Ramos (cell line): Measurements from ENCODE around the gene ATP5PD.
"Not testable (repeated sequence)": the region's sequence is repeated elsewhere in the genome, so short reads cannot be mapped to it uniquely, and the experiment has no call there.

Experiments
- in situ Hi-C: fragments of 300-500 bp; cut with MboI; formaldehyde crosslinking; loops from one replicate; pipeline ENCODE4 v1.14.3; 2022; ENCODE audit warnings: low sequenced_read_pairs; ENCODE audit not compliant: unreplicated experiment

The ATP5PD gene

GRCh38 chr17:75077496-75078283 lies 30.9 kb upstream of the ATP5PD start:
- in situ Hi-C loops = no loop called here

DNA sequence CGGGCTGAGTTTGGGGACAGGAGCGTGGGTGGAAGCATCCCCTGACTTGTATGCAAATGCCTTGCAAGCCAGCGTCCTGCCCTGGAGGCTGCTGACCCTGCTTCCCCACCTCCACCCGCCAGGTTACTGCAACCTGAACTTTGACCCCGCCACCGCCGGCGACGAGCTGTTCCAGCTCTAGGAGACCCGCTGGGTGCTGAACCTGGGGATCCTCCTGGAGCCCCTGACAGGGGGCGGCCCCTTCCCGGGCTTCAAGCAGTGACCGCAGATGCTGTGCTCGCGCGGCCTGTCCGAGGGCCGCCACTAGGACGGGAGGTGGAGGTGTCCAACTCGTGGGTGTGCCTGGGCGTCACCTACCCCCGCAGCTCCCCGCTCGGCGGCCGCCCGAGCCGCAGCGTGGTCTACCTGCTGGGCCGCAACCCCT lies 30.3 kb upstream of the ATP5PD start:
- in situ Hi-C loops = no loop called here

DNA sequence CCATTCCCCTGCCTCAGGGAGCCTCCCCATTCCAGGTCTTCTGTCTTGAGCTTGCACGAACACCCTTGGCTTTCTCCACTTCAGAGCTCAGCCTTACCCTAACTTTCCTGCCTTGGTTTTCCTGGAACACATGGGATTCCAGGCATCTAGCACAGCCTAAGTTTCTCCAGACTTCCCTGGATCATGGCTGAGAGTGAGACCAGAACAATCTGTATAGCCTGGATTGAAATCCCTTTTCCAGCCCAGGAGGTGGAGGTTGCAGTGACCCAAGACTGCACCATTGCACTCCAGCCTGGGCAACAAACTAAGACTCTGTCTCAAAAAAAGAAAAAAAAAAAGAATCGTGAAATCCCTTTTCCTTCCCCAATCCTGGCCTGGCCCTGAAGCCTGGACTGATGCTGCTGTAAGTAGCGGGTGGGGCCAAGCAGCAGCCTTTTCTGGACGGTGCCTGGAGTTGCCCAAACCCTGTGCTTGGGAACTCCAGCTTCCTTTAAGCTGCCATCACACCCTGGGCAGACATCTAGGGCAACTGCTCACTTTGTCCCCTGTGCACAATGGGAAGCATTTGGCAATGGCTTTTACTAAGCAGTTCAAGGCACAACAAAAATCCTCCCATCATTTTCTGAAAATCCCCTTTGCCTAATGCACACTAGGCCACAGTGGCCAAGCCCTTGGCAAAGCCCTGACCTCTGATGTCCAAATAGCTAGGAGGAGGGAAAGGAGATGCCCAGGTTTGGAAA lies 29.0 kb upstream of the ATP5PD start:
- in situ Hi-C loops = no loop called here

DNA sequence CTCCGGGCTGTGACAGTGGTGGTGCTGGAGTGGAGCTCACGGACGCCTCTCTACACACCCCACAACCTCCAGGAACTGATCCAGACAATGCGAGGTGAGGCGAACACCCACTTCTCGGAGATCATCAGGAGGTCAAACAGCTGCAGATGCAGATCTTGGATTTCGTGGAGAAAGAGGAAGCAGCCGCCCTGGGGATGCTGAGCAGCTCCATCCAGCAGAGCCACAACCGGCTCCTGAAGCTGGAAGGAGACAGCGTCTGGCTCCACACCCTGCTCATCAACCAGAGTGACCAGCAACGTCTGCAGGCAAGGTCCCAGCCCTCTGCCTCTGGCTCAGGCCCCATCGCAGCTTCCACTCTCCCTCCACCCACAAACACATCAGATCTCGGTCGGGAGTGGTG lies 27.8 kb upstream of the ATP5PD start:
- in situ Hi-C loops = no loop called here

- in situ Hi-C loops = no loop called here
Measured at GRCh38 chr17:75073618-75074047, 26.9 kb upstream of the ATP5PD start.

DNA sequence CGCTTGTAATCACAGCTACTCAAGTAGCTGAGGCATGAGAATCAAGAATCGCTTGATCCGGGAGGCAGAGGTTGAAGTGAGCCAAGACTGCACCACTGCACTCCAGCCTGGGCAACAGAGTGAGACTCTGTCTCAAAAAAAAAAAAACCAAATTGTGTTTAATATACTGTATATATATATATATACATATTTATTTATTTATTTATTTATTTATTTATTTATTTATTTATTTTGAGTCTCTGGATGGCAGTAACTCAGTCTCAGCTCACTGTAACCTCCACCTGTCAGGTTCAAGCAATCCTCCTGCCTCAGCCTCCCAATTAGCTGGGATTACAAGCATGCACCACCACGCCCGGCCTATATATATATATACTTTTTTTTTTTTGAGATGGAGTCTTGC lies 26.1 kb upstream of the ATP5PD start:
- in situ Hi-C loops = not testable (repeated sequence)

GRCh38 chr17:75071478-75072271 lies 24.9 kb upstream of the ATP5PD start:
- in situ Hi-C loops = not testable (repeated sequence)

DNA sequence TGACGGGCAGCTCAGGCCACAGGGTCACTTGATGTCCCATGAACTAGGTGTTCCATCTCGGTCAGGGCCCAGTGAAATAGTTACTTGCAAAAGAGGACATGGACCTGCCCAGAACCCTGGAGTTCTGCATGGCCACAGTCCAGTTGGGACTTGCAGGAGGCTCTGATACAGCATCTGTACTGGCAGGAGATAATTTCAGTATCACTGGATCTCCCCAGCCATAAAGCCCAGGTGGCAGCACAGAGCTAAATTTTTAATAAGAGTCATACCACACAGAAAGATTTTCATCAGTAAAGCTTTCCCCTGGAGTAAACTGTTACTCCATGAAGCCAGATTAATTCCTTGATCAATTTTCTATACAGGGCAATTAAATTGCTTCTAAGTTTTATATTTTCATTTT lies 23.0 kb upstream of the ATP5PD start:
- in situ Hi-C loops = no loop called here

DNA sequence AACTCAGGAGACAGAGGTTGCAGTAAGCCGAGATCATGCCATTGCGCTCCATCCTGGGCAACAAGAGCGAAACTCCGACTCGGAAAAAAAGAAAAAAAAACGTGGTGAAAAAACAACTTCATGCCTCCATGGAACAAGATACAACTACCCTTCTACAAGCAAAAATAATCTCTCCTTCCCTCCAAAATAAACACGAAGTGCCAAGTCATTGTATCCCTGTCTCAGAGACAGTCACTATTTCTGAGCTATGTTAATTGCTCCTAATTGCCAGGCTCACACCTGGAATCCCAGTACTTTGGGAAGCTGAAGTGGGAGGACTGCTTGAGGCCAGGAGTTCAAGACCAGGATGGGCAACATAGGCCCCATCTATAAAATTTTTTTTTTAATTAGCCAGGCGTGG lies 22.0 kb upstream of the ATP5PD start:
- in situ Hi-C loops = no loop called here

GRCh38 chr17:75067856-75068255 lies 21.1 kb upstream of the ATP5PD start:
- in situ Hi-C loops = no loop called here

- in situ Hi-C loops = no loop called here
Measured at GRCh38 chr17:75065562-75066151, 18.9 kb upstream of the ATP5PD start.

DNA sequence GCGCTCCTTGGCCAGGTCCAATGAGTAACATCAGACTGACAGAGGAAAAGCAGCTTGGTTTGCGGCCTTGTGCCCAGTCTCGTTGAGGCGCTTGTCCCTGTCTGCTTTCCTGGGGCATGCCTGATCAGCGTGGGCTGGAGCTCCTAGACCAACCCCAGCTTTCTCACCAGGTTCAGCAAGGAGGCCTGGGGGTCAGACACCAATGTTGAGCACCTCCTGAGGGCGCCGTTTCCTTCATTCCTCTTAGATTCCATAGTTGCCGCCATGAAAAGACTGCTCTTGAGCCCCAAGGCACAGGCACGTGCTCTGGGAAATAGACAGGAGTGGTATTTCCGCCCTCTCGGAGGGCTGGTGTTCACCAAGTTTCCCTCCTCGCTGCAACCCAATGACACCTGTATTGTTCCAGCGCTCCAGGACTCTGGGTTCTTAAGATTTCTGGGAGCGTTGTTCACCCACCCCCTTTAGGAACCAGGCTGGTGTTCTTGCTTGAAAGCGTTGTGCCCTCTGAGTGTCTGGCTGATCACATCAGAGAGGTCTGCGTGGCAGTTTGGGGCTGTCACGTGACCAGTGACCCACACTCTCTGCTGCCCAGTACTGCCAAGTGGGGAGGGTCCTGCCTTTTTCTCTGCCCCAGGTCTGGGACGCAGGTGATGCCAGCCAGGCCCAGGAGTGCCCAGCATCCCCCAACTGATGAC lies 18.2 kb upstream of the ATP5PD start:
- in situ Hi-C loops = no loop called here

DNA sequence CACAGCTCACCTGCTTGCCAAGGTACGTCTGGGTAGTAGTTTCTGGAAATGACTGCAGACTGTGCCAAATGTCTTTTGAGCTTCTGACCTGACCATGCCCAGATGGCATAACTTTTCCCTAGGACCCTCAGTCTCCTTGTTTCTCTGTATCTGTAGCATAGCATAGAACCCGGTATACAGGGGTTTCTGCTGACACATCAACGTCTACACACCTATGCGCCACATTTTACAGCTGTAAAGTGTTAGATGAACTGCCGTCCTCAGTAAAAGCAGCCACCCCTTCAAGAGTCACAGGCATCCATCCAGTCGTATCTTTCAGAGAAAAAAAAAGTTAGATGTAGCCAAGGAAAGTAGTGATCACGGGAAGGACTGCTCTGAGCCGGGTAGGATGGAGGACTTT lies 17.7 kb upstream of the ATP5PD start:
- in situ Hi-C loops = no loop called here

DNA sequence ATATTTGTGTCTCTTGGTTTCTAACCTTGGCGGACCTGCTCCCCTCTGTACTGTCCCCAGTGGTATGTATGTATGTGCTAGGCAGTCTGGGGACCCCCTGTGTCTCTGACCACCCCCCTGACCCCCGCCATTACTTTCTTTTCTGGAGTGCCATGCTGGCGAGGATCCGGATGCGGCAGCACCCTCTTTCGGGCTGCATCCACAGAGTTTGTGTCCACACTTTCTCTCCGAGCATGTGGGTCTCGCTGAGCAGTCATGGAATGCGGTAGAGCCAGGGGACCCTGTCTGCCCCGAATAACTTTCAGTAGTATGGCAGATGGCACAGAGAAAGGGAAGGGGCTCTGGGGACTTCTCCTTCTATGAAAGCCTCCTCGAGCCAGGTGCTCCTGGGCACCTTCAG lies 17.3 kb upstream of the ATP5PD start:
- in situ Hi-C loops = no loop called here

- in situ Hi-C loops = no loop called here
Measured at GRCh38 chr17:75063626-75064025, 16.9 kb upstream of the ATP5PD start.

DNA sequence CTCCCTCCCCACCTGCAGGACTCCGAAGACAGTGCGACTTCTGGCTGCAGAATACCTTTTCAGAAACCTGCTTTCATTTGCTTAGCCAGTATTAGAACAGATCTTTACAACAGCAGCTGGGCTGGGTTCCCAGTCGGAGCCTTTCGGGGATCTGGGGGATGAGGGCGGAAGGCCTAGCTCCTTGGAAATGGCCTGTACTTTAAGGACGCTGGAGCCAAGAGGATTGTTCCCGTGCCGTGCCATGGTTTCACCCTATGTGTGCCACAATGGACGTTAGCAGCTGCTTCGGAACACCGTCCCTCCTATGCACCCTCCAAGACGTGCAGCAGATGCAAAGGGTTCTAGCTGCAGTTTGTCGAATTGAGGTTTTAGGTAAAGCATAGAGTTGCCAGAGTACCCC lies 16.4 kb upstream of the ATP5PD start:
- in situ Hi-C loops = no loop called here

DNA sequence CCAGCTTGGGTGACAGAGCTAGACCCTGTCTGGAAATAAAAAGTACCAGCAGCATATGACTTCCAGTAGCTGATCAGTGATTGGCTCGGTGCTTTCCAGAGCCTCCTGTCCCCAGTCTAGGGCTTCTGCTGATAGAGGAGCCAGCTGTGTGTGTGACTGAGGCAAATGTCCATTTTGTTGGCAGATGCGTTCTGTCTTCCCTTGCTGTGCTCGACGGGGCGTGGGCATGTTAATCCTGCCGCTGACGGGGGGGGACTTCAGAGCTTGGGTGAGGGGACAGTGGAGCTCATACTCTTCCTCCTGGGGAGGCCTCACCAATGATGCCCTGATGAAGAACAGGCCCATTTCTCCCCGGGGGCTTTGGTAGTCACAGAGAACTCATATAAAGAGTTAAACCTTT lies 14.8 kb upstream of the ATP5PD start:
- in situ Hi-C loops = no loop called here

GRCh38 chr17:75061055-75061438 lies 14.3 kb upstream of the ATP5PD start:
- in situ Hi-C loops = no loop called here

DNA sequence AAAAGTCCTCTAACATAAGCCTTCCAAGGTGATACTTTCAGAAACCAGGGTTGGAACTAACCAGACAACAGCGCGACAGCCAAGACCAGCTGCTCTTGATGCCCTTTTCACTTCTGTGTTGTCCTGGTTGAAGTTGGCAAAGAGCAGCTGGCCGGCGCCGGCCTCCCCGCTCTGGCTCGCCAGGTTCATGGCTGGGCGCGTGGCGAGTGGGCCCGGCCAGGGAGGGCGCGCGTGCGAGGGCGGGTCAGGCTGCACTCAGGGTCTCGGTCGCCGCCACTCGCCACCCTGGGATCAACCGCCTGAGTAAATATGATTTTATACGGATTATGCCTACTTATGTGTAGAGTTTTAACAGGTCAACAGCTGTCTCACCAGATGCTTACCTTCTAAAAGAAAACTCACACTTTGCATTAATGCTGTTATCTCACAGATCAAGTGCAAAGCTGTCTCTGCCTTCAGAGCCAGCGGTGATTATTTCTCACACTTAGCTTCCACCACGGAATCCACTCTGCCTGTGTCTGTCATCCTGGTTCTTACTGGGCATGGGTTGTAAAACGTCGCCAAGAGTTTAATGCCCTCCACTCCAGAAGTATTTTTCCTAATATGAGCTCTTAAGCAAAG lies 13.8 kb upstream of the ATP5PD start:
- in situ Hi-C loops = no loop called here
